Heart right ventricle (tissue), 16 donors: Measurements from ENCODE around the gene COL8A1. TPM values are rescaled to one million over a fixed set of nuclear protein-coding genes. Genes with fewer than 3 reads are reported as not detected.

Experiments used
- ATAC-seq, 8 donors: fragments of 200-7000 bp; cut with Tn5 transposase; one replicate each; pipeline ENCODE4 v1.9.1; 2020; ENCODE audit warnings: mild to moderate bottlenecking in 8 of 8, moderate library complexity in 8 of 8, moderate number of reproducible peaks in 1 of 8
- DNase-seq, 2 donors: peaks; one replicate each; pipeline ENCODE4 v3.0.0-alpha.2; 2020
- H3K27ac ChIP-seq, 10 donors: fragments of 200-600 bp; sonication (generic) in 2 of 10; one replicate each; pipeline versions ENCODE4 v1.5.0 to v1.8.0; 2020 to 2022; ENCODE audit warnings: mild to moderate bottlenecking in 3 of 10
- H3K27me3 ChIP-seq, 7 donors: fragments of 200-600 bp; one replicate each; pipeline ENCODE4 v1.8.0; 2021 to 2022; ENCODE audit warnings: mild to moderate bottlenecking in 2 of 7
- H3K36me3 ChIP-seq, 9 donors: fragments of 200-600 bp; sonication (generic) in 1 of 9; one replicate each; pipeline versions ENCODE4 v1.5.0 to v1.8.0; 2020 to 2022; ENCODE audit warnings: mild to moderate bottlenecking in 2 of 9
- H3K4me1 ChIP-seq, 9 donors: fragments of 200-600 bp; sonication (generic) in 1 of 9; one replicate each; pipeline versions ENCODE4 v1.5.0 to v1.8.0; 2020 to 2022; ENCODE audit warnings: mild to moderate bottlenecking in 4 of 9
- H3K4me3 ChIP-seq, 10 donors: fragments of 200-600 bp; sonication (generic) in 2 of 10; one replicate each; pipeline versions ENCODE4 v1.5.0 to v1.8.0; 2020 to 2022; ENCODE audit warnings: mild to moderate bottlenecking in 7 of 10, moderate library complexity in 2 of 10
- H3K9me3 ChIP-seq, 11 donors: fragments of 200-600 bp in 10 of 11; sonication (generic) in 2 of 11; one replicate each; pipeline versions ENCODE4 v1.5.0 to v1.8.0; 2013 to 2022; ENCODE audit warnings: mild to moderate bottlenecking in 2 of 11, control low read depth in 1 of 11, moderate library complexity in 1 of 11
- WGBS, 2 donors: extraction: QIAGEN DNeasy Blood & Tissue Kit; methylation state at CpG; one replicate each; pipeline ENCODE4 v1.1.7; 2013; ENCODE audit warnings: inconsistent platforms in 1 of 2; 5-methylcytosine and 5-hydroxymethylcytosine counted together
- intact Hi-C, 10 donors: fragments of 100-400 bp; cut with DNase I; formaldehyde crosslinking; loops; one replicate each; pipeline versions ENCODE4 v1.11.1 to v1.14.2; 2022
- polyA plus RNA-seq, 2 donors: library from polyadenylated mRNA; stranded (reverse); fragments of 200-250 nt; gene quantifications; one replicate each; pipeline ENCODE4 v1.2.3, GENCODE V29; 2013
- total RNA-seq, 10 donors: library from RNA; stranded (reverse); fragmentation: NEBNext Ultra II Directional in 3 of 10; extraction: Animal tissue kit (Norgen Biotek cat#: 25700) in 3 of 10; gene quantifications; one replicate each; pipeline versions ENCODE4 v1.2.1 to v1.2.4, GENCODE V29; 2021 to 2023
- TF ChIP-seq, protein P1 (sequence below), 9 donors: fragments of 200-600 bp; sonication (generic) in 2 of 9; IDR thresholded peaks; one replicate each; pipeline versions ENCODE4 v1.5.0 to v1.8.0; 2021 to 2022; ENCODE audit warnings: antibody characterized with exemption in 9 of 9, mild to moderate bottlenecking in 5 of 9, moderate library complexity in 1 of 9
- donor health status: Arrhythmogenic right ventricular cardiomyopathy.
- donor health status: ischemic (EF 13 %, LVEDD 7.1; RV severe dilation, severe dysfunction).
- donor health status: healthy with polysubstance abuse.
- donor health status: DM: no; HTN: yes; CAD: no.
- donor health status: DM: no; HTN: no; CAD: no.
- donor health status: ischemic (EF 25% LVEDD 6.9; RV normal size, moderate dysfunction).
- donor health status: ischemic (EF 25% LVEDD 5.7; RV mildly dilated, moderate dysfunction).
- donor health status: healthy.
- donor health status: DM: yes; HTN: yes; CAD: no.
- donor health status: Ischemic cardiomyopathy.
- donor health status: ischemic (EF 35%, LVEDD 5.7; RV mildly dilated, moderate dysfunction).
- donor health status: nonischemic (EF 11% LVEDD 7.7; RV severe dilation, severe dysfunction).
- donor health status: DM: yes; HTN: yes; CAD: no.
- donor health status: PGD.
- donor health status: ischemic (EF 29% LVEDD 5.4; RV normal size, mild dysfunction).
- donor health status: nonischemic (EF 23%, LVEDD 6.1; RV moderate dilation, normal function).

COL8A1 gene
- total and polyA plus RNA-seq, 12 donors = 7.5 to 32.2 (median 14.5) TPM

- peak overlapping the region in 2 of 10 donors; percentile 1 to 75 for H3K27ac ChIP-seq
- ATAC-seq (no peak), DNase-seq (no peak)
- TF ChIP-seq, protein P1, sequence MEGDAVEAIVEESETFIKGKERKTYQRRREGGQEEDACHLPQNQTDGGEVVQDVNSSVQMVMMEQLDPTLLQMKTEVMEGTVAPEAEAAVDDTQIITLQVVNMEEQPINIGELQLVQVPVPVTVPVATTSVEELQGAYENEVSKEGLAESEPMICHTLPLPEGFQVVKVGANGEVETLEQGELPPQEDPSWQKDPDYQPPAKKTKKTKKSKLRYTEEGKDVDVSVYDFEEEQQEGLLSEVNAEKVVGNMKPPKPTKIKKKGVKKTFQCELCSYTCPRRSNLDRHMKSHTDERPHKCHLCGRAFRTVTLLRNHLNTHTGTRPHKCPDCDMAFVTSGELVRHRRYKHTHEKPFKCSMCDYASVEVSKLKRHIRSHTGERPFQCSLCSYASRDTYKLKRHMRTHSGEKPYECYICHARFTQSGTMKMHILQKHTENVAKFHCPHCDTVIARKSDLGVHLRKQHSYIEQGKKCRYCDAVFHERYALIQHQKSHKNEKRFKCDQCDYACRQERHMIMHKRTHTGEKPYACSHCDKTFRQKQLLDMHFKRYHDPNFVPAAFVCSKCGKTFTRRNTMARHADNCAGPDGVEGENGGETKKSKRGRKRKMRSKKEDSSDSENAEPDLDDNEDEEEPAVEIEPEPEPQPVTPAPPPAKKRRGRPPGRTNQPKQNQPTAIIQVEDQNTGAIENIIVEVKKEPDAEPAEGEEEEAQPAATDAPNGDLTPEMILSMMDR (IDR thresholded peaks at IDR 0.05) = no peak
- no peak overlapping the region for H3K4me3 ChIP-seq
- no peaks in the 10 kb centered on the region for H3K9me3 ChIP-seq
- H3K27me3 ChIP-seq = no peaks in the 10 kb centered on the region
- intact Hi-C loops = no loop called here
- peaks cover 0 to 26% (median 5%) of the 10 kb centered on the region in 9 donors for H3K4me1 ChIP-seq
- H3K36me3 ChIP-seq = no peaks in the 10 kb centered on the region
- WGBS, 2 donors = 74 to 77% methylated on average over 3 of the region's 3 CpGs
These were observed 18.2 kb downstream of the COL8A1 start for GRCh38 chr3:99656624-99657023.

DNA sequence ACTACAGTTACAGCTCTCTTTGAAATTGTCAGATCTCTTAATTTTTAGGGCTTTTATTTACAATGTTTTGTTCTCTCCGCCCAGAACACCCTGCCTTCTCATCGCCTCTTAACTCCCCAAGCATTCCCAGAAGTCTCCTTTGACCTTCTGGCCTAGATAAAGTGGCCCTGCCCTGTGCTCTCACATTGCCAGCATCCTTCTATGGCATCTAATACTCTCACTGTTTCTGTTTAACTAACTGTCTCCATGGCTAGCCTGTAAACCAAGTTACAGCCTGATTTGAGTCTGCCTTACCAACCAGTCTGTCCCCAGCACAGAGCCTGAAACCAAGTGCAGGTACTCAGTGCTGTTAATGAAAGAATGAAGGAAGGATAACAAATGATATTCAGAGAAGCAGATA lies 19.9 kb downstream of the COL8A1 start:
- Histone ChIP-seq H3K27ac (peak overlapping the region in 4 of 10 donors; percentile 16 to 75 (median 56)), H3K4me3 (no peak overlapping the region), H3K4me1 (peaks cover 0 to 22% (median 5%) of the 10 kb centered on the region in 9 donors), H3K36me3 (no peaks in the 10 kb centered on the region), H3K9me3 (no peaks in the 10 kb centered on the region), H3K27me3 (no peaks in the 10 kb centered on the region)
- 67 to 73% methylated on average over 2 of the region's 2 CpGs for WGBS, 2 donors
- ATAC-seq (peak in 6 of 8 donors; percentile 16 to 77 (median 60)), DNase-seq (no peak)
- TF ChIP-seq, protein P1 (IDR thresholded peaks at IDR 0.05) = no peak
- intact Hi-C loops = no loop called here

DNA sequence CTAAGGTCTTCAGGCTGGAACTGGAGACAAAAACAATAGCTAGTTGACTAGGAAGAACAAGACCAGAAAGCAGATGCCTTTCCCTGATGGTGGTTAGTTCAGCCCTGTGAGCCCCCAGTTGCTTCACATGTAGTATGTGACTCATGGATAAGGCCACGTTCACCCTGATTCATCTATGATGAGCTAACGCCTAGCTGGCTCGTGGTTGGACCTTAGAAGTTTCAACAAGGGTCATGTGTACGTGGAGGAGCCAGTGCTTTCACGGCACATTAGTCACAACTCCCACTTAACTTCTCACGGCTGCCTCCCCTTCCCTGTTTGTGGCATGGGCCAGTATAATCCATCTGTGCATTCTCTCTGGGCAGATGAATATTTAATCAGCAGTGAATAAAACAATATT lies 20.6 kb downstream of the COL8A1 start:
- DNase-seq = no peak
- Histone ChIP-seq H3K4me1 (peaks cover 0 to 22% (median 5%) of the 10 kb centered on the region in 9 donors), H3K27me3 (no peaks in the 10 kb centered on the region), H3K4me3 (no peak overlapping the region), H3K27ac (peak overlapping the region in 5 of 10 donors; percentile 16 to 75 (median 40)), H3K36me3 (no peaks in the 10 kb centered on the region), H3K9me3 (no peaks in the 10 kb centered on the region)
- intact Hi-C loops = no loop called here
- TF ChIP-seq, protein P1 (IDR thresholded peaks at IDR 0.05) = no peak
- 84 to 87% methylated on average over 6 of the region's 6 CpGs for WGBS, 2 donors
- peak in 6 of 8 donors; percentile 44 to 96 (median 60) for ATAC-seq

DNA sequence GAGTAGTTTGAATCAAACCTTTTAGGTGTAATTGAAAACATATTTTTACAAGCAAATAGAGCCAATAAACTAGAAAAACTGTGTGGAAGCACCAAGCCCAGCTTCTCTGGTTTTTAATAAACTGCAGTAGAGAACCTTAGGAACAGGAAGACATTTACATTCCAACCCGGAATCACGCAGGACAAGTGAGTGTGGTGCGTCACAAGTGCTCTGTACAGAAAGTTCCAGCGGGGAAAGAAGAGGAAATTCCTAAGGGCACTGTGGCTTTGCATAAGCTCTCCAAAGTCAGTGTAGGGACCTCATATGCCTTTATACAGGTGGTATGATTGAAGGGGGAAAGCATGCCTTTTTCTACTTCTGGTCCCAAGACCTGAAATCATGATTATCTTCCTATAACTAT lies 21.6 kb downstream of the COL8A1 start:
- intact Hi-C loops = no loop called here
- peaks cover 0 to 22% (median 5%) of the 10 kb centered on the region in 9 donors for H3K4me1 ChIP-seq
- H3K9me3 ChIP-seq = no peaks in the 10 kb centered on the region
- no peak for DNase-seq
- WGBS, 2 donors = 54 to 58% methylated on average over 4 of the region's 4 CpGs
- H3K27ac ChIP-seq = peak overlapping the region in 9 of 10 donors; percentile 26 to 75 (median 42)
- H3K27me3 ChIP-seq = peaks cover 0 to under 1% (median 0%) of the 10 kb centered on the region in 7 donors
- TF ChIP-seq, protein P1 (IDR thresholded peaks at IDR 0.05) = no peak
- no peak overlapping the region for H3K4me3 ChIP-seq
- H3K36me3 ChIP-seq = no peaks in the 10 kb centered on the region
- peak in 6 of 8 donors; percentile 47 to 83 (median 70) for ATAC-seq
